Skeletal muscle cell (primary cell): Measurements from ENCODE around the gene GAREM1.
A peak's percentile ranks its signal among the peaks of the same experiment; 100 is the strongest.
"Not testable (repeated sequence)": the region's sequence is repeated elsewhere in the genome, so short reads cannot be mapped to it uniquely, and the experiment has no call there.

ENCODE experiments used
- DNase-seq: peaks from one replicate; pipeline ENCODE4 v3.0.0-alpha.2; 2010; ENCODE audit warnings: low read depth
- H3K4me3 ChIP-seq: 2 replicates; pipeline ENCODE4 v1.5.1; 2011; ENCODE audit warnings: low read depth, mild to moderate bottlenecking, control low read depth, low read length, moderate library complexity

The GAREM1 gene

GRCh38 chr18:32302806-32303205 is 167.9 kb downstream of the GAREM1 start:
- no peak for DNase-seq
- no peak overlapping the region for H3K4me3 ChIP-seq

- DNase-seq: peak; percentile 68
These were observed 168.5 kb downstream of the GAREM1 start for GRCh38 chr18:32301976-32302743.

DNA sequence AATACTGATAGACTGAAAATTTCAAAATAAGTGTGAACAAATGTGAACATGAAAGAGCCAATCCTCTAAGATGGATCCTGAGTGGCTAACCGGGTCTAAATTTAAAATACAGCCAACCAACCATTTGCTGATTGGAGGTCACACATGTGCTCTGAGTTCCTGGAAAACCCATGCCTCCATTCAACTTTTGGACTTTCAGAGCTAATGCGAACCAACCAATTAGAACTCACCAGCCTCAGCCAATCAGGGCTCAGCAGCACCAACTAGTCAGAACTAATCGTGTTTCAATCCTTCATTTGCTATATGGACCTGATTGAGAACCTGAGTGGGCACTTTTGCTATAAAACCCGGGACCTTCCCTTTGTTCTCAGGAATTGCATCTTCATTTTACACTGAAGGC is 169.3 kb downstream of the GAREM1 start:
- DNase-seq: no peak
- no peak overlapping the region for H3K4me3 ChIP-seq

More at GRCh38 chr18:32301976-32302743, 168.5 kb downstream of the GAREM1 start:
- no peak overlapping the region for H3K4me3 ChIP-seq

DNA sequence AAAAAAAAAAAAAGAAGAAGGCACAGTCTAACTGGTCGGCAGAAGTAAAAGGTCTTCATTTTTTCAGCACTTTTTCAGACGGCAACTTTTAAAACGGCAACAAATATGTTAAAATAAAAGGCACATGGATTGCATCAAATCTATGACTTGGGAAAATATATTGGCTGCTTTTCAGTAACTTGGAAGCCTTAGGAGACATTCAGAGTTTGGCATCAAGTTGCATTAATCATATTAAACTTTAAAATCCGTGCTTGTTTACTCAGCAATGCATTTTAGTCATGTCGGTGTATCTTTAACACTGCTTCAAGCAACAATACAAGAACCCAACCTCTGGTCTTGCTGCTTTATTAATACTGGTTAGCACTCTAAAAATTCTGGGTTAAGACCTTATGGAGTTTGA is 169.8 kb downstream of the GAREM1 start:
- no peak for DNase-seq
- no peak overlapping the region for H3K4me3 ChIP-seq

DNA sequence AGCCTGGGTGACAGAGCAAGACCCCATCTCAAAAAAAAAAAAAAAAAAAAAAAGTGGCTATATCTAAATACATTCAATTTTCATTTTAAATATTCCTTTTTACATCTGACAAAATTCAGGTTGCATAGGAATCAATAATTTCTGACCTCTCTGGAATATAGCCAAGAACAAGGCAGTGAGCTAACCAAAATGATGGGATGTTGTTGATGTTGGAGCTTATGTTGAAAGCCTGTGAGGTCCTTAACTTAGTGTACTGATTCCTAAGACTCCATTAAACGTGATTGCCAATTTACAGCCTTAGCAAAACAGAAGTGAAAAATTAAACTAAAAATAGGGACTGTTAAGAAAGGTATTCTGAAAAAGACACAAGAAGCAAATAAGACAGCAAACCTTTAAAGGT is 171.2 kb downstream of the GAREM1 start:
- H3K4me3 ChIP-seq: no peak overlapping the region
- DNase-seq: no peak

DNA sequence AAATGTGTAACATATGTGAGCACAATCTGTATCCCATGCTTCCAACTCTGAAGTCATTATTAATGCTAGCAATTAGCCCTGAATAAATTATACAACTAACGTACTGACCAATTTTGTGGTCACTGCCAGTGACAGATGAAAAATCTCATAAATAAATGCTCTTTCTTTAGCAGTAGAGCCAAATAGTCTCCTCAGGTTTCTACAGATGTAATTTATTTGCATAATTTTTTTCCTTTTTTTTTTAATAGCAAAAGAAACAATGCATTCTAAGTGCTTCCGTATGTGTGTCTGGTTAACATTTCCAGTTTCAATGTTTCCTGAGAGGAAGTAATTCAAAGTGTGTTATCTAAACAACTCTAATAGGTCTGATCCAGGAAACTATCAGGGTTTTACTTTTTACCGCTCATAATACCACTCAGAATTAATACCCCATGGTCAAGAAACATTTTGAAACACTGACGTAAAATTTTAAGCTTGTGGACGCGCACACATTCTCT is 172.5 kb downstream of the GAREM1 start:
- H3K4me3 ChIP-seq: no peak overlapping the region
- DNase-seq: no peak

DNA sequence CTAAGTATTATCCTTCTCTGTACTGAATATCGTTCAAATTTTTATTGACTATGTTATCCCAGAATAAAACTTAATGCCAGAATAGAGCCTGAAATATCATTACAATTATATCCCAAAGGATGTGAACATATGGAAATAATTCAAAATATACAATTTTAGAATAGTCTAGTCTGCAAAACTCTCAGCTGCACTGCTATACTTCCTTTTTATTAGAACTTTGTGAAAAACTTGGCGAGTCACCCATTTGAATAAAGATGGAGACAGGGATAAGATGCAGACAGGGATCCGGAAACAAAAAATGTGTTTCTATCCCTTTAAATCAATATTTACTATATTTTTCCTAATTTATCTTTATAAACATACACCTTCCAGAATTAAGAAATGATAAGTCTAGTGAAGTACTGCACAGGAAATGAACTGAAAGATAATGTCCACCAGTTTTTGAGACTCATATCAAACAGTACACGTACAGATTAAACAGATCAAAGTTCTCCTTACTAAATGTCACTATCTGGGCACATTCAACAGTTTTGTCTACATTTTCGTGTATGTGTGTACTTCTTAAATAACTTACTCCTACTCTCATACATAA is 173.0 kb downstream of the GAREM1 start:
- H3K4me3 ChIP-seq: no peak overlapping the region

DNA sequence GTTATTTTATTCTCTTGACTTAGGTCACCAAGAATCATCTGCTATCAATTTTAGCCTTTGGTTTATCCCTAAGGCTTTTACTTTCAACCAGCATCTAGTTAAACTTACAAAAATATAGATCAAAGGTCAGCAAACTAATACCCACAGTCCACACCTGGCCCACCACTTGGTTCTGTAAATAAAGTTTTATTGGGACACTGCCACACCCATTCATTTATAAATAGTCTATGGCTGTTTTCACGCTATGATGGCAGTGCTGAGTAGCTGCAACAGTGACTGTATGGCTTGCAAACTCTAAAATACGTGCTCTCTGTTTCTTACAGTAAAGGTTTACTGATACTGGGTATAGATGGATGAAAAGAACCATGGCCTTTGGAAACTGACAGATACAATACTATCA is 173.8 kb downstream of the GAREM1 start:
- H3K4me3 ChIP-seq: no peak overlapping the region
- no peak for DNase-seq

More for the DNA sequence above, 173.0 kb downstream of the GAREM1 start:
- DNase-seq: no peak

DNA sequence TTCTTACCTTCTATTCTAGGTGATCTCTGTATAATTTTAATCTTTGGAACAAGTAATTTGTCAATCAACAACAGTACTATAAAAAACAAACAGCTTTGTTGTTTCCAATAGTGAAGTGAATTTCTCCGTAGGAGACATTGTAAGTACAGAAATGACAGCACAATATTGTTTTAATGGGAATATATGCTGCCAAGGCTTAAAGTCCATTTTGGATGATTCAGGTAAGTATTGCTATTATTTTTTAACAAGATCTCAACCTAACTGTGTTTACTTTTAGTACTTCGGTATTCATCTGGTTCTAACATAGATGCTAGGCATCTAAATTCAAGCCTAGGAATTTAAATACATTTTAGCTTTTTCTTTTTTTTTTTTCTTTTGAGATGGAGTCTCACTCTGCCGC is 175.1 kb downstream of the GAREM1 start:
- no peak for DNase-seq
- no peak overlapping the region for H3K4me3 ChIP-seq

DNA sequence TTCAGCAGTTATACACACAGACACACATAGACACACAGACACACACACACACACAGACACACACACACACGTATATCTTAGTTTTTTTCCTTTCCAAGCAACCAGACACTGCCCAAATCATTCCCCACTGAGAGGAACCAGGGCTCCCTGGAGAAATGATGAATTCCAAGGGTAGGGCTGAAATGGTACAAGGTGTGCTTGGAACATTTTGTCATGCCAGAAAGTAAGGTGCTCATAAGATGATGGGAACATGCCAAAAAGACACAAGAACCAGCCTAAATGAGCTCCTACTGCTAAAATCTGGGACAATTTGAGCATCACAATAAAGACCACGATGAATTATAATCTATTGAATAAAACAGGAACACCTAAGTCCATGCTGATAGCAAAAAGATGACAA is 177.6 kb downstream of the GAREM1 start:
- no peak overlapping the region for H3K4me3 ChIP-seq
- no peak for DNase-seq

DNA sequence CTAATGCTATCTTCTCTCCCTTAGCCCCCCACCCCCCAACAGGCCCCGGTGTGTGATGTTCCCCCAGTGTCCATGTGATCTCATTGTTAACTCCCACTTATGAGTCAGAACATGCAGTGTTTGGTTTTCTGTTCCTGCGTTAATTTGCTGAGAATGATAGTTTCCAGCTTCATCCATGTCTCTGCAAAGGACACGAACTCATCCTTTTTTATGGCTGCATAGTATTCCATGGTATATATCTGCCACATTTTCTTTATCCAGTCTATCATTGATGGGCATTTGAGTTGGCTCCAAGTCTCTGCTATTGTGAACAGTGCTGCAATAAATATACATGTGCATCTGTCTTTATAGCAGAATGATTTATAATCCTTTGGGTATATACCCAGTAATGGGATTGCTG is 179.1 kb downstream of the GAREM1 start:
- not testable (repeated sequence) for DNase-seq, H3K4me3 ChIP-seq

DNA sequence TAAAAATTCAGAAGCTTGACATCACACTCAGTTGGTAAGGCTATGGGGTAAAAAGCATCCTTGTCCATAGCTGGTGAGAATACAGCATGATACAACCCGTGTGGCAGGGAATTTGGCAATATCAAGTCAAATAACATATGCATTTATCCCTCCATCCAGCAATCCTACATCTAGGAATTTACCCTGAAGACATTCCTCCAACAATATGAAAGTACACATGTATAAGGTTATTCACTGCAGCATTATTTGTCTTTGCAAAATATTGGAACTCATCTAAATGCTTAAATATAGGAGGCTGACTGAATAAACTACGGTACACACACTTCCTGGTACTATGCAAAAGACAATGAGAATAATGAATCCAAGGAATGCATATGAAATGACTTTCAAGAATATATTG is 179.9 kb downstream of the GAREM1 start:
- H3K4me3 ChIP-seq: no peak overlapping the region
- no peak for DNase-seq

GRCh38 chr18:32289483-32290075 is 181.1 kb downstream of the GAREM1 start:
- peak; percentile 35 for DNase-seq
- no peak overlapping the region for H3K4me3 ChIP-seq

DNA sequence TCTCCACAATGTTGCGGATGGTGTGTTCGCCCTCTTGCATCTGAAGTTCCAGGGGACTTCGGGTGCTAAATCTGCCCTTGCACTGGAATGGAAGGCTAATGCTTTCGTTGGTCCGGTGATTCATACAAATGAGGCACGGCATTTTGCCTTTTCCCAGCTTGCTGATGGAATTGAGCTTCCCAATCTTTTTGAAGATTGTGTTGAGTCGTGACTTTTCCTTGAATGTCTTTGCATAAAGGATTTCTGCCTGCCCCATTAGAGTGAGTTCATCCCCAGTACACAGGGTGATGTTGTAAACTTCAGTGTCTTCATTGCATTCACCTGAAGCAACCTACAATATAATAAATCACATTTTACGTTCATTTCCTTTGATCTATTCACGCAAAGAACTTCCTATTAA is 182.8 kb downstream of the GAREM1 start:
- H3K4me3 ChIP-seq: no peak overlapping the region
- no peak for DNase-seq

DNA sequence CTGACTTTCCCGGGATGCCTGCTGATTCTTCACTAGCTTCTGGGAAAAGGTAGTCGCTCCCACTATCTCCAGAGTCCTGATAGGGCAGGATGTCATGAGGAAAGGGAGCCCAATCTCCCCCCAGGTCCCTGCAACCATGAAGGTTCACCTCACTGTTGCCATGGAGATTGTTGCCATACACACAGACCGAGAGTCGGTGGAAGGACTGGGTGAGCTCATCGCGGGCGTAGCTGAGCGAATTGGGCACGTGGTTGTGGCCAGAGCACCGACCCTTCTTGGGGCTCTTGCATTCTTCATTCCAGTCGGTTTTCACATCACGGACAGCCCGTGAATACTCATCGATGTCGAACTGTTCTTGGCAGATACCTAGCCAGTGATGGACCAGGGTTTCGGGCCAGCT is 183.4 kb downstream of the GAREM1 start:
- H3K4me3 ChIP-seq: no peak overlapping the region
- DNase-seq: no peak

DNA sequence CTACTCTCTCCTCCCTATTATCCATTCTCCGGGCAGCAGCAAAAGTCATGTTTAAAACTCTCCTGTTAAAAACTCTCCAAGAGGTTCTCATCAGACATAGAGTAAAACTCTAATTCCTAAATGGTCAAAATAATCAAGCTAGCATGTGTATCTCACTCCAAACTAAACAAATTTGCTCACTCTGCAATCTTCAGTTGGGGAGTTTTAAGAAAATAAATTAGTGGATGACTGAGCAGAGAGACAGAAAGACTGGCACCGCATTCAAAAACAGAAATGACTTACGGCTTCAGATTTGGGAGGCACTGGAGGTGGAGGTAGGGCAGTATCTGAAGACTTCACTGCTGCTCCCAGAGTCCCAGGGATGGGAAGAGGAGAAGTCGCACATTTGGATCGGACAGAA is 183.9 kb downstream of the GAREM1 start:
- DNase-seq: no peak
- H3K4me3 ChIP-seq: no peak overlapping the region

- H3K4me3 ChIP-seq: no peak overlapping the region
- peak; percentile 12 for DNase-seq
These were observed 186.4 kb downstream of the GAREM1 start for GRCh38 chr18:32284284-32284683.

DNA sequence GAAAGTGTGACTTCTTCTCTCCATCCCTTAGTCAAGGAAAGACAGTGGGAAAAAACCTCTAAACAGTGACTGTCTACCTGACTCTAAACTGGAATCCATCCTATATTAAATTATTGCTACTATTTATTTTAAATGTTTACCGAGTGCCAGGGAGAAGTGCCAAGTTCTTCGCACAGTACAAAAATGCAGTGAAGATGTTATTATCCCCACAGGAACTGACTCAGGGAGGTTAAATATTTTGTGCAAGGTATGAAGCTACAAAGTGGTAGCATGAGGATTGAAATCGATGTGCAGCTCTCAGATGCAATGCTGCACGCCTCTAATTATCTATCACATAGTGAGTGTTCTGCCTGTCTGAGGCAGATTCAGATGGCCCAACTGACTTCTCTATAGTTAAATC is 189.8 kb downstream of the GAREM1 start:
- no peak for DNase-seq
- H3K4me3 ChIP-seq: no peak overlapping the region

DNA sequence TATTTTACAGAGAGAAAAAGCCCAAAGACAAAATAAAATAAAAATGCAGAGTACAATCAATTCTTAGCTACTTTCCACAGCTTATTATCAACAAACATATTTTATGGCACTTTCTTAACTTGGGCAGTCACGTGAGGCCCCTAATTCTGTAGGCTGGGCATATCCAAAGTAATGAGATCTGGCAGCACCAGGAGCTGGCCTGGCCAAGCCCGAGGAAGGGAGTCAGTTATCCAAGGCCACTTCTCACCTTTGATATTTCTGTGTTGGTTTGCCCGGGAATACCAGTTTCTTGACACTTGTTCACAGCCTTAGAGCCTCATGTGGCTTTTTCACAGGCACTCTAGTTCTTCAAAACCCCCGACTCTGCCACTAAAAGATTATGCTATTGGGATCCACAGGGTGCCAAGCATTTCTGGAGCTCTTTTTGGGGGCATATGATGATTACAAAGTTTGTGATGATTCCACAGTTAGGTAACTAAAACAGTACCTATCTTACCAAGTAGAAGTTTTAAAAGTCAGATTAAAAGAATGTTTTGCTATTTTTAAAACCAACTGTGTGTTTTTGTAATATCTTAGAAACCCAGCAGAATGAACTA is 190.4 kb downstream of the GAREM1 start:
- no peak overlapping the region for H3K4me3 ChIP-seq
- no peak for DNase-seq

DNA sequence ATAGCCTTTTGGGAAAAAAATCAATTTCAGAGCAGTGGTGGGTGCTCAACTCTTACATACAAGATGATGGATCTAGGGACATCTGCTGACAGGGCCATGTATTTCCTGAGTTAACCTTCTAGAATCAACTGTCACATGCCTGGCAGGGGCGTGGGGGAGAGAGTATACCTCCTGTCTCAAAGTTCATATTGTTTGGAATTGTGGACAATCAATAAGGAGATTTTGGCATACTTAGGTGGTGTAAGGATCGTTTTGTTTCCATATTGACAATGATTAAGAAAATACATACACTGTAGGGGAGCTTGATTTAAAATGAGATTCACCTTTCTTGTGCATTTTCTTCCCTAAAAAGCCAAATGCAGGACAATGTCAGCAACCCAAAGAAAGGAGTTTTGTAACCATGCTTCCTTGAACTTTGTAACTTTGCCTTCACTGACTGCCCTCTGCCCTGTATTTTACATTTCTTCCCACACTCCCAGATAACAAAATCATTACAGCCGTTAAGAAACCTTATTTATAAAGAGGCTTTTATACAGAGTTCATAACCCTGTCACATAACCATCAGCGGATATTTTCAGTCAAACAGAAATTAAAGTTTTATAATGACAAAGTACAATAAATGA is 192.4 kb downstream of the GAREM1 start:
- no peak for DNase-seq
- H3K4me3 ChIP-seq: no peak overlapping the region
